IMR-90 (cell line): Measurements from ENCODE around the gene CKAP4. TPM values are rescaled to one million over a fixed set of nuclear protein-coding genes. Genes with fewer than 3 reads are reported as not detected.

Source experiments
- ATAC-seq: fragments of 200-7000 bp; cut with Tn5 transposase; 2 replicates; pipeline ENCODE4 v1.9.1; 2020; ENCODE audit warnings: low read depth, mild to moderate bottlenecking, moderate library complexity
- BruUV-seq: library from RNA; stranded (reverse); fragments of 400-500 nt; replicated peaks from 2 replicates; lab custom pipeline; 2021; lab: Mats Ljungman, UMichigan
- CTCF ChIA-PET: fragments of 300-600 bp; formaldehyde crosslinking; extraction: SDS; loops from one replicate; lab custom pipeline; 2021; ENCODE audit warnings: antibody characterized with exemption; lab: Yijun Ruan, JAX
- POLR2A ChIA-PET: fragments of 300-600 bp; sonication (Branson Sonifier 250); formaldehyde crosslinking; loops from one replicate; lab custom pipeline; 2022; ENCODE audit warnings: antibody characterized with exemption; ENCODE audit not compliant: unreplicated experiment; lab: Charles Lee
- DNase-seq: peaks from one replicate; pipeline ENCODE4 v3.0.0; 2013
- H2AFZ ChIP-seq: replicated peaks from 2 replicates; pipeline ENCODE3; 2013; ENCODE audit warnings: low read length, mild to moderate bottlenecking; ENCODE audit not compliant: poor library complexity
- H2AK5ac ChIP-seq: 2 replicates; pipeline ENCODE4 v1.6.1; 2013; ENCODE audit warnings: low read depth, low read length, inconsistent platforms
- H2AK9ac ChIP-seq: replicated peaks from 2 replicates; pipeline ENCODE3; 2013; ENCODE audit warnings: mild to moderate bottlenecking, low read depth, low read length, moderate library complexity; ENCODE audit not compliant: poor library complexity
- H2BK120ac ChIP-seq: 2 replicates; pipeline ENCODE4 v1.6.1; 2013; ENCODE audit warnings: low read depth, low read length, inconsistent platforms
- H2BK15ac ChIP-seq: 3 replicates; pipeline ENCODE4 v1.6.1; 2013; ENCODE audit warnings: low read depth, low read length, inconsistent platforms
- H2BK20ac ChIP-seq: 2 replicates; pipeline ENCODE4 v1.6.1; 2013; ENCODE audit warnings: low read depth, mild to moderate bottlenecking, inconsistent platforms, low read length, moderate library complexity
- H2BK5ac ChIP-seq: 2 replicates; pipeline ENCODE4 v1.6.1; 2013; ENCODE audit warnings: mild to moderate bottlenecking, low read depth, low read length, inconsistent platforms; ENCODE audit not compliant: poor library complexity, severe bottlenecking
- H3K14ac ChIP-seq: replicated peaks from 2 replicates; pipeline ENCODE4 v1.6.1; 2013; ENCODE audit warnings: low read depth, low read length, inconsistent platforms
- H3K18ac ChIP-seq: 2 replicates; pipeline ENCODE4 v1.6.1; 2013; ENCODE audit warnings: low read depth, low read length, control low read depth
- H3K23ac ChIP-seq: 2 replicates; pipeline ENCODE4 v1.6.1; 2013; ENCODE audit warnings: low read depth, low read length, inconsistent platforms
- H3K27ac ChIP-seq: 2 replicates; pipeline ENCODE4 v1.5.1; 2013; ENCODE audit warnings: mild to moderate bottlenecking, control low read depth, low read length; ENCODE audit not compliant: insufficient read depth
- H3K27me3 ChIP-seq: 2 replicates; pipeline ENCODE4 v1.6.1; 2013; ENCODE audit warnings: low read length; ENCODE audit not compliant: control insufficient read depth, insufficient read depth
- H3K36me3 ChIP-seq: 2 replicates; pipeline ENCODE4 v1.6.1; 2013; ENCODE audit warnings: low read length, mixed read lengths; ENCODE audit not compliant: control insufficient read depth, insufficient read depth
- H3K4ac ChIP-seq: 2 replicates; pipeline ENCODE4 v1.6.1; 2013; ENCODE audit warnings: low read depth, low read length, inconsistent platforms
- H3K4me1 ChIP-seq: 2 replicates; pipeline ENCODE4 v1.6.1; 2013; ENCODE audit warnings: low read length, mixed read lengths; ENCODE audit not compliant: control insufficient read depth, insufficient read depth
- H3K4me2 ChIP-seq: 2 replicates; pipeline ENCODE4 v1.6.1; 2013; ENCODE audit warnings: low read depth, mild to moderate bottlenecking, control low read depth, low read length, moderate library complexity
- H3K4me3 ChIP-seq: 2 replicates; pipeline ENCODE4 v1.5.1; 2013; ENCODE audit warnings: low read depth, mild to moderate bottlenecking, control low read depth, low read length, moderate library complexity; ENCODE audit not compliant: insufficient read depth
- H3K56ac ChIP-seq: 2 replicates; pipeline ENCODE4 v1.6.1; 2013; ENCODE audit warnings: low read length, inconsistent platforms; ENCODE audit not compliant: insufficient read depth; ENCODE audit errors: extremely low read depth
- H3K79me1 ChIP-seq, 2 experiments: 2 replicates each; pipeline ENCODE4 v1.6.1; 2013; ENCODE audit warnings: low read length in 2 of 2, inconsistent platforms in 1 of 2, low read depth in 1 of 2
- H3K9ac ChIP-seq: 2 replicates; pipeline ENCODE4 v1.6.1; 2013; ENCODE audit warnings: low read depth, low read length, control low read depth
- H3K9me1 ChIP-seq: 2 replicates; pipeline ENCODE4 v1.6.1; 2013; ENCODE audit warnings: low read length, inconsistent platforms; ENCODE audit not compliant: insufficient read depth
- H3K9me3 ChIP-seq: 2 replicates; pipeline ENCODE4 v1.6.1; 2013; ENCODE audit warnings: low read length; ENCODE audit not compliant: control insufficient read depth, insufficient read depth
- H4K20me1 ChIP-seq: 2 replicates; pipeline ENCODE4 v1.6.1; 2013; ENCODE audit warnings: low read length, inconsistent platforms; ENCODE audit not compliant: insufficient read depth
- H4K5ac ChIP-seq: 2 replicates; pipeline ENCODE4 v1.6.1; 2013; ENCODE audit warnings: mild to moderate bottlenecking, low read depth, low read length, control low read depth
- H4K8ac ChIP-seq, 2 experiments: 2 replicates each; pipeline ENCODE4 v1.6.1; 2013; ENCODE audit warnings: low read depth in 2 of 2, low read length in 2 of 2, control low read depth in 1 of 2, inconsistent platforms in 1 of 2
- H4K91ac ChIP-seq: 2 replicates; pipeline ENCODE4 v1.6.1; 2013; ENCODE audit warnings: low read depth, low read length, inconsistent platforms; ENCODE audit not compliant: insufficient read depth
- CEBPB ChIP-seq: IDR thresholded peaks from 2 replicates; pipeline ENCODE4 v1.6.1; 2012; ENCODE audit warnings: low read depth, low read length, improper control_type of control experiment
- RCOR1 ChIP-seq: IDR thresholded peaks from 2 replicates; pipeline ENCODE4 v1.6.1; 2012; ENCODE audit warnings: mild to moderate bottlenecking, low read length, improper control_type of control experiment; ENCODE audit not compliant: insufficient replicate concordance
- WGBS, 2 experiments: methylation state at CpG; one replicate each; pipeline versions ENCODE4 v1.1.5 to v1.1.7; 2013; ENCODE audit warnings: missing lambda C conversion rate in 2 of 2; ENCODE audit not compliant: insufficient read length in 1 of 2; ENCODE audit errors: extremely low coverage in 2 of 2; 5-methylcytosine and 5-hydroxymethylcytosine counted together
- dilution Hi-C: fragments of 300-500 bp; cut with HindIII; formaldehyde crosslinking; loops from one replicate; pipeline ENCODE4 v1.14.3; 2018; ENCODE audit warnings: low sequenced_read_pairs; ENCODE audit not compliant: unreplicated experiment
- in situ Hi-C: fragments of 300-500 bp; cut with MboI; formaldehyde crosslinking; loops from 3 replicates; pipeline ENCODE4 v1.14.3; 2019; ENCODE audit warnings: low sequenced_read_pairs, inconsistent platforms, mixed read lengths
- intact Hi-C: fragments of 100-400 bp; cut with micrococcal nuclease; formaldehyde crosslinking; loops from 2 replicates; pipeline ENCODE4 v1.10.0; 2022
- polyA plus RNA-seq, 3 experiments: library from polyadenylated mRNA; depleted of rRNA; stranded (reverse); fragments of >200 nt; gene quantifications; 2 replicates each; pipeline ENCODE4 v1.2.3, GENCODE V29; 2012; ENCODE audit warnings: low replicate concordance in 1 of 3
- total RNA-seq: library from RNA; depleted of rRNA; stranded (reverse); fragments of >200 nt; gene quantifications from 2 replicates; pipeline ENCODE4 v1.2.3, GENCODE V29; 2012
- TF ChIP-seq, protein P1 (sequence below): conservative IDR thresholded peaks from 2 replicates; pipeline ENCODE4 v1.5.1; 2012; ENCODE audit warnings: mild to moderate bottlenecking, low read depth, low read length, improper control_type of control experiment
- TF ChIP-seq, protein P2 (sequence below): fragments of 150-350 bp; IDR thresholded peaks from 2 replicates; pipeline ENCODE4 v1.6.1; 2017; ENCODE audit warnings: mild to moderate bottlenecking, antibody characterized with exemption, low read length, low read depth

The CKAP4 gene
- total and polyA plus RNA-seq, 2 of the 4 experiments (the other 2 are of a cell fraction), result 94.5 to 297 TPM

DNA sequence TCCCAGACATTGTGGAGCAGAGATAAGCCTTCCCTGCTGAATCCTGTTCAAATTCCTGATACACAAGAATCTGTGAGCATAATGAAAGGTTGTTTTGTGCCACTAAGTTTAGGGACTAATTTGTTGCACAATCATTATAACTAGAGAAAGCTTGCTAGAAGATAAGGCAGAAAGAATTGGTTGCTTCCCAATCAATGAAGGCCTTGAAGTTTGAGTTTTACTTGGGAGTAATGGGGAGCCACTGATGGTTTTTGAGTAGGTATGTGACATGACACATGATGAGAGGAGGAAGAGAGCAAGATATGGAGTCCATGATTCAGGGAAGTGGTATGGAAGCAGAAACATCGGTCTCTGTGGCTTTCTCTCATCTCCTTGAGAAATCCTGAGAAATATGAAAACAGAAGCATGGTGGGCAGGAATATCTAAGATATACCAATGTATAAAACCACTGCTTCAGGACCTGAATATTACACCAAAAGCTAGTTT is 41.4 kb upstream of the CKAP4 start:
- Histone ChIP-seq H3K27ac (peak overlapping the region; percentile 78), H4K91ac (peak overlapping the region; percentile 100), H2BK15ac (peak overlapping the region; percentile 87), H4K20me1 (no peaks in the 10 kb centered on the region), H2BK20ac (peak overlapping the region; percentile 100), H3K4me3 (no peak overlapping the region), H2AK9ac (peak overlapping the region; percentile 93), H3K4me1 (peaks cover 8% of the 10 kb centered on the region), H4K8ac (peak overlapping the region; percentile 77 to 93), H3K9me3 (no peaks in the 10 kb centered on the region), H3K4me2 (no peak overlapping the region; the same call in 1 of the 2 replicates), H3K23ac (peak overlapping the region; percentile 98), H3K14ac (peak overlapping the region; percentile 100), H3K36me3 (no peaks in the 10 kb centered on the region), H2AK5ac (peak overlapping the region; percentile 75), H3K9me1 (peaks cover 11% of the 10 kb centered on the region), H3K79me1 (no peaks in the 10 kb centered on the region), H3K4ac (peak overlapping the region; percentile 100), H2AFZ (peak overlapping the region; percentile 80), H3K27me3 (no peaks in the 10 kb centered on the region), H4K5ac (peak overlapping the region; percentile 88), H3K18ac (peak overlapping the region; percentile 95), H2BK120ac (peak overlapping the region; percentile 100), H3K56ac (peak overlapping the region; percentile 96), H3K9ac (peak overlapping the region; percentile 5; the same call in 1 of the 2 replicates), H2BK5ac (peak overlapping the region; percentile 86)
- intact Hi-C loops, result loop anchor here (5.0 kb wide), 1 partner anchor 42 kb away; the partner anchor contains the start of gene CKAP4
- ATAC-seq, result no peak
- peak; percentile 61 for DNase-seq
- no TSS peak for BruUV-seq
- ChIA-PET POLR2A (no interaction called here), CTCF (no interaction called here)
- WGBS, 2 experiments, result no CpG with 5 or more reads among the region's 1 CpG
- no peak for TF ChIP-seq RCOR1
- TF ChIP-seq, protein P1, sequence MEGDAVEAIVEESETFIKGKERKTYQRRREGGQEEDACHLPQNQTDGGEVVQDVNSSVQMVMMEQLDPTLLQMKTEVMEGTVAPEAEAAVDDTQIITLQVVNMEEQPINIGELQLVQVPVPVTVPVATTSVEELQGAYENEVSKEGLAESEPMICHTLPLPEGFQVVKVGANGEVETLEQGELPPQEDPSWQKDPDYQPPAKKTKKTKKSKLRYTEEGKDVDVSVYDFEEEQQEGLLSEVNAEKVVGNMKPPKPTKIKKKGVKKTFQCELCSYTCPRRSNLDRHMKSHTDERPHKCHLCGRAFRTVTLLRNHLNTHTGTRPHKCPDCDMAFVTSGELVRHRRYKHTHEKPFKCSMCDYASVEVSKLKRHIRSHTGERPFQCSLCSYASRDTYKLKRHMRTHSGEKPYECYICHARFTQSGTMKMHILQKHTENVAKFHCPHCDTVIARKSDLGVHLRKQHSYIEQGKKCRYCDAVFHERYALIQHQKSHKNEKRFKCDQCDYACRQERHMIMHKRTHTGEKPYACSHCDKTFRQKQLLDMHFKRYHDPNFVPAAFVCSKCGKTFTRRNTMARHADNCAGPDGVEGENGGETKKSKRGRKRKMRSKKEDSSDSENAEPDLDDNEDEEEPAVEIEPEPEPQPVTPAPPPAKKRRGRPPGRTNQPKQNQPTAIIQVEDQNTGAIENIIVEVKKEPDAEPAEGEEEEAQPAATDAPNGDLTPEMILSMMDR, result no peak
- TF ChIP-seq, protein P2, sequence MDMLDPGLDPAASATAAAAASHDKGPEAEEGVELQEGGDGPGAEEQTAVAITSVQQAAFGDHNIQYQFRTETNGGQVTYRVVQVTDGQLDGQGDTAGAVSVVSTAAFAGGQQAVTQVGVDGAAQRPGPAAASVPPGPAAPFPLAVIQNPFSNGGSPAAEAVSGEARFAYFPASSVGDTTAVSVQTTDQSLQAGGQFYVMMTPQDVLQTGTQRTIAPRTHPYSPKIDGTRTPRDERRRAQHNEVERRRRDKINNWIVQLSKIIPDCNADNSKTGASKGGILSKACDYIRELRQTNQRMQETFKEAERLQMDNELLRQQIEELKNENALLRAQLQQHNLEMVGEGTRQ, result no peak
- peak; percentile 85 for TF ChIP-seq CEBPB
- dilution Hi-C loops, result no loop called here
- in situ Hi-C loops, result loop anchor here (5.0 kb wide), 1 partner anchor 37 kb away; no protein-coding TSS in a partner anchor
